Measurements from ENCODE around the gene VASN.
"Not testable (repeated sequence)": the region's sequence is repeated elsewhere in the genome, so short reads cannot be mapped to it uniquely, and the experiment has no call there.

VASN gene

DNA sequence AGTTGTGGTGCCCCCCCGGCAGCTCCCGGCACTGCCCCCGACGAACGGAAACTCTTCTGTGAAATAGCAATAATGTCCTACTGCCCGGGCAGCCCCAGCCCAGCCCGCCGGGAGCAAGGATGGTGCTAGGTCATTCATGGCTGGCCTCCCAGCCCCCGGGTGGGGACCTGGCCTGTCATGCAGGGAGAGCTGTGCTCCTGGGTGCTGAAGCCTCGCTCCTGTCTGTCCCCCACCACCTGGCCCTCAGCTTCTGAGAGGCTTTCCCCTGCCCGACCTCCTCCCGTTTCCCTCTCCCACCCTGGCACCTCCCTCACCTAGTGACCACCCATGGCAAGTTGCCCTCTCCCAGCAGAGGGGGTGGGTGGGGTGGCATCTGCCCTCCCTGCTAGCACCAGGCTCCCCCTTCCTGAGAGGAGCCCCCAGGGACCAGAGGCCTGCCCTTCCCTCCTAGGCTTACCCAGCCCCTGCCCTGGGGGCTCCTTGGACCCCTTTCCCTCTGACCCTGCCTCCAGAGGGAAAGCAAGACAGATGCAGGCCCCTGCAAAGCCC, 34.0 kb upstream of the VASN start:
- DNase-seq, result no peak

DNA sequence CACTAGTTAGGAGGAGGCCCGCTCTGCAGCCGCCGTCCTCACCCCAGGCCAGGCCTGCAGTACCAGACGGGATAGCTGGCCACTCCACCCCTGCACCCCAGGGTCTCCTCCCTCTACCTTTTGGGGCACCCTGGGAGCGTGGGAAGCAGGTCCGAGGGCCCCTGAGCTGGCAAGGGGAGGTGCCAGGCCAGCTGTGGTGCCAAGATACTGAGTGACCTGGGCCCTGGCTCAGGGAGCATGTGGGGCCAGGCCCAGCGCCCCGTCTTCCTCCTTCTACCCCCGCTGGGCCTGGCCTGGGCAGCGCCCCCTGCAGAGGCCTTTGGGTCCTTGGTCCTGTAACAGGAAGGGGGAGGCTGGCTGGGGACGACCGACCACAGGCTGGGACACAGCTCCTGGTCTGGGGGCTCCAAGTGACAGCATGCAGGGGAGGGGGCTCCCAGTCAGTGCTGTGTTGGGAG, 33.5 kb upstream of the VASN start:
- DNase-seq, result no peak

DNA sequence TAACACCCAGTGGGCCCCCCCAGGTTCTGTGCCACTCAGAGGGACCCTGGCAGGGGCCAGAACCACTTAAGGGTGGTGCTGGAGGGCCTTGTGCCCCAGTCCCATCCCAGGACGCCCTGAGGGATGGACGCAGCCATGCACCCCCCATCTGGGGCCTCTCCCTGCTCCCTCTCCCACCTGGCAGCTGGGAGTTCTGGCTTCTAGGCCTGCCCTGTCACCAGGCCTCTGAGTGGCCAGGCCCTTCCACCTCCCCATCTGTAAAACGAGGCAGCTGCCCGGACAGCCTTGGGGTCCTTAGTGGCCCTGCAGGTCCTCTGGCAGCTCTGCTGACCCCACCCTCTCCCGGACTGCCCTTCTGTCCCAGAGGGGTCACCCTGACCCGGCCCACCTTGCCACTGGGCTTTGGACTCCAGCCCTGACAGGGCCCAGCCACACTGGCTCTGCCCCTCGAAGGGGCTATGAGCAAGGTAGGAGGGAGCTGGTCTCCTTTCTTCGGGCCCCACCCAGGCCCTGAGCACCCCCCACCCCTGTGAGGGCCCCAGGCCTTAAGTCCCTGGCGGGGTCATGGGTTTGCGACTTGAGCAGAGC, 32.8 kb upstream of the VASN start:
- DNase-seq, result no peak

GRCh38 chr16:4339455-4339854, 32.2 kb upstream of the VASN start:
- no peak for DNase-seq

DNA sequence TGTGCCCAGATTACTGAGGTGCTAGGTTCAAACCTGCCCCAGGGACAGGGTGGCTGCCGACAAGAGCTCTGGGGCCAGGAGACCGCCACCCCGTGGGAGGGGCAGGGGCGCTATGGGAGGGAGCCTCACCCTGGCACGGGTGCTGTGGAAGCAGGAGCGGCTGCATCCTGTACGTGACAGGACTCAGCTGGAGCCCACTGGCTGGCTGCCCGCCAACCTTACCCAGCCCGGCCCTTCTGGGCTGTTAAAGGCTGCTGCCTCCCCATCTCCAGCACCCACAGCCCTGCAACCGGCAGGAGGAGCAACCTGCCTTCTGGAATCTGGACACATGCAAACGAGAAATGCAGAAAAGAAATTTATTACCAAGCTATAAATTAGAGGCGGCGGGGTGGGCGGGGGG, 31.7 kb upstream of the VASN start:
- DNase-seq, result peak; percentile 41

- no peak for DNase-seq
Observed at GRCh38 chr16:4340443-4340842, 31.2 kb upstream of the VASN start.

GRCh38 chr16:4341250-4341649, 30.4 kb upstream of the VASN start:
- DNase-seq, result no peak

GRCh38 chr16:4342866-4343744, 28.5 kb upstream of the VASN start:
- DNase-seq, result no peak

DNA sequence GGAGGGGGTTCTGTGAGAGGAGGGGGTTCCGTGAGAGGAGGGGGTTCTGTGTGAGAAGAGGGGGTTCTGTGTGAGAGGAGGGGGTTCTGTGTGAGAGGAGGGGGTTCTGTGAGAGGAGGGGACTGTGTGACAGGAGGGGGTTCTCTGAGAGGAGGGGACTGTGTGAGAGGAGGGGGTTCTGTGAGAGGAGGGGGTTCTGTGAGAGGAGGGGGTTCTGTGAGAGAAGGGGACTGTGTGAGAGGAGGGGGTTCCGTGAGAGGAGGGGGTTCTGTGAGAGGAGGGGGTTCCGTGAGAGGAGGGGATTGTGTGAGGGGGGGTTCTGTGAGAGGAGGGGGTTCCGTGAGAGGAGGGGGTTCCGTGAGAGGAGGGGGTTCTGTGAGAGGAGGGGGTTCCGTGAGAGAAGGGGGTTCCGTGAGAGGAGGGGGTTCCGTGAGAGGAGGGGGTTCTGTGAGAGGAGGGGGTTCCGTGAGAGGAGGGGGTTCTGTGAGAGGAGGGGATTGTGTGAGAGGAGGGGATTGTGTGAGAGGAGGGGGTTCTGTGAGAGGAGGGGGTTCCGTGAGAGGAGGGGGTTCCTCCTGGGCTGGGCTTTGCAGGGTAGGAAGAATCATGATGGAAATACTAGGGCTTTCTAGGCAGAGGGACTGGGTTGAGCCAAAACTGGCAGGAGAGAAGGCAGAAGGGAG, 27.2 kb upstream of the VASN start:
- not testable (repeated sequence) for DNase-seq

GRCh38 chr16:4344983-4345835, 26.4 kb upstream of the VASN start:
- DNase-seq, result no peak

DNA sequence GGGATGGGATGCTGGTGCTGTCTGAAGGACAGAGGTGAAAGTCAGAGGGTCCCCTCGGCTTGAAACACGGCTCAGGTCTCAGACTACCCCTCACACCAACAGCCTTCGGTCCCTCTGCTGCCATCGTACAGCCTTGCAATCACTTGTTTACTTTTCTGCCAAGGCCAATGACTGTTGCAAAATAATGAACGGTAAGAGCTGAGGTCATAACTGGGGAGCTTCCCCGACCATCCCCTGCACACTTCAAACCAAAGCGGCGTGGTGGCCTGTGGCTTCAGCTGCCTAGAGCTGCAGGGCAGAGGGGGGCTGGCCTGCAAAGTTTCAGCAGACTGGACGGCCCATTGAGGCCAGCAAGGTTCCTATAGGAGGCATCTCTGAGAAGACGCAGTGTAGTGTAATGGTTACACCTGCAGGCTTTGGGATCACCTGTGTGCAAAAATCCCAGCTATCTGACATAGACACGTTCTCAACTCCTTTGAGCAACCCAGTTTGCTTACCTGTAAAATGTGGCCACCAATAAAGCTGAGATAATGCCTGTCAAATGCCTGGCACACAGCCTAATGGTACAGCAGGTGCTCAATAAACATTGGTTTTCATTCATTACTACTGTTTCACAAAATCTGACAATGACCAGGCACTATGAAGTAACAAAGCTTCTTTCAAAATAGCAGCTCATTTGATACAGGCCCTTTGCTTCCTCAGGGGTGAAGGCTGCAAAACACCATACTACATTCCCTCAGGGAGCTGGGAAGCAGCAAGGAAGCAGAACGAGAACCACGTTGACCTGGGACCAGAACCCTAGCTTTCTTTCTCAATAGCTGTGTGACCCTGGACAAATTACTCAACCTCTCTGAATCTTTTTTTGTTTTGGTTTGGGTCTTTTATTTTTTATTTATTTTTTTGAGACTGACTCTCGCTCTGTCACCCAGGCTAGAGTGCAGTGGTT, 25.5 kb upstream of the VASN start:
- DNase-seq, result no peak

DNA sequence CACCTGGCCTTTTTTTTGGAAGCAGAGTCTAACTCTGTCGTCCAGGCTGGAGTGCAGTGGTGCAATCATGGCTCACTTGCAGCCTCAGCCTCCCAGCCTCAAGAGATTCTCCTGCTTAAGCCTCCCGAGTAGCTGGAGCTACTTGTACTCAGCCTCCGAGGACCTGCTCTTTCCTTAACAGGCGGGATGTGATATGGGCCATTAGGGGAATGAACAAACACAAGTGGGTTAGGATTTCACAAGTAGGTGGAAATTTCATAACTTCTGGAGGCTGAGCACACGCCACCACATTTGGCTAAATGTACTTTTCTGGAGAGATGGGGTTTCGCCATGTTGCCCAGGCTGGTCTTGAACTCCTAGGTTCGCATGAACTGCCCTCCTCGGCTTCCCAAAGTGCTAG, 24.6 kb upstream of the VASN start:
- DNase-seq, result no peak

GRCh38 chr16:4347765-4348509, 23.7 kb upstream of the VASN start:
- peak; percentile 77 for DNase-seq

GRCh38 chr16:4349332-4349731, 22.3 kb upstream of the VASN start:
- no peak for DNase-seq

DNA sequence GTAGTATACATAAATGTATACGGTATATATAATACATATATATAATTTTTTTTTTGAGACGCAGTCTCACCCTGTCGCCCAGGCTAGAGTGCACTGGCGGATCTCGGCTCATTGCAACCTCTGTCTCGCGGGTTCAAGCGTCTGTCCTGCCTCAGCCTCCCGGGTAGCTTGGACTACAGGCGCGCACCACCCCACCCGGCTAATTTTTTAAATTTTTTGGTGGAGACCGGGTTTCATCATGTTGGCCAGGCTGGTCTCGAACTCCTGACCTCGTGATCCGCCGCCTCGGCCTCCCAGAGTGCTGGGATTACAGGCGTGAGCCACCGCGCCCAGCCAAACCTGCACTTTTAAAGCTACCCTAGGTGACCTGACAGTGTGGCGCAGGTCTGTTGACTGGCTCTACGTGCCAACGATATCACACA, 21.3 kb upstream of the VASN start:
- no peak for DNase-seq

DNA sequence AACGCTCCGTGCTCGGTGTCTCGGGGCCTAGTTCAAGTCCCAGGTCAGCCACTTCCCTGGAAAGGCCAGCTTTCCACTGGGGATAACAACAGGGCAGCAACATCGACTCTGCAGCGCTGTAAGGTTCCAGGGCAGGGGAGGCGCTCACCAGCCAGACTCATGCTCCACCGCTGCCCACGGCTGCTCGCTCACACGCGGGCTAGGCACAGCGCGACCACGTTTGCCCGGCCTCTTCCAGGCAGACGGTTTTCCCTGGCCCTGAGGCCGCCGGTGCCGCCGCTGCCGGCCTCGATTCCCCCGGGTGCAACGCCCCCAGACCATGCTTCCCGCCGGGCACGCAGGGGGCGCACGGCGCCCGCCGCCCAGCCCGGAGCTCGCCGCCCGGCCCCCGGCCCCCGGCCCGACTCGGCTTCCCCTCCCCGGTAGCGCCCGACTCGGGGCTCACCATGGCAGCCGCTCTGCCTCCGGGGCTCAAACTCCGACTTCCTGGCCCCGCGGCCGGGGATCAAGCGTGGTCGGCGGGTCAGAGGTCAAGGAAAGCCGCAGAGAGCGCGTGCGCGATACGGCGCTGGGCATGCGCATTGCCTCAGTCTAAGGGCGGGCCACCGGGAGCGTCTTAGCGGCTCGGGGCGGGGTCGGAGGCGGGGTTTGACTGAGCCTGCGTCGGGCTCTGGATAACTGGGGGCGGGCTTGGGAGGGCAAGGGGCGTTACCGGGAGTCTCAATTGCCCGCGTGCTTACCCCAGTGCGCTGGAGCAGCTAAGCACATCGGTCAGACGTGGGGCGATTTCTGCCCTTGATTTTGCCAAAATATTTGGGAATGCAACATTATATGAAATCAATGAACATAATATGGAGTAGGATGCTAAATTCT, 20.6 kb upstream of the VASN start, which contains the start of gene PAM16:
Gene PAM16 (minus strand): TSS at position 535 of the 873 bp plus-strand sequence. CDS start 87 bp downstream, at position 448.
- peak; percentile 96 for DNase-seq

GRCh38 chr16:4351880-4352279, 19.8 kb upstream of the VASN start:
- DNase-seq, result no peak

GRCh38 chr16:4352843-4353242, 18.8 kb upstream of the VASN start:
- no peak for DNase-seq

DNA sequence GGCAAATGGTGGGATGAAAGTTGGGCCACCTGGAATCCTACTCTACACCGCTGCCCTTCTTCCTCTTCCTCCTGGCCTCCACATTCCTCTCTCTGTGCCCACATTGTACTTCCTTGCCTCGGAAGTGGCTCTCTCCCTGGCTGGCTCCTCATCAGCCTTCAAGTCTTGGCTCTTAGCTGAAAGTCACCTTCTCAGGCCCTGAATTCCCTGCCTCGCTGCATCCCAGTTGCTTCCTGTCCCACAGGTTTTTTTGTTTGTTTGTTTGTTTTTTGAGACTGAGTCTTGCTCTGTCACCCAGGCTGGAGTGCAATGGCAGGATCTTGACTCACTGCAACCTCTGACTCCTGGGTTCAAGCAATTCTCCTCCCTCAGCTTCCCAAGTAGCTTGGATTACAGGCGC, 18.0 kb upstream of the VASN start:
- DNase-seq, result no peak
